D721Med (cell line): ENCODE results near the gene OR2H1.
"Not testable (repeated sequence)": the region's sequence is repeated elsewhere in the genome, so short reads cannot be mapped to it uniquely, and the experiment has no call there.

Experiments used
- DNase-seq: peaks from one replicate; pipeline ENCODE4 v3.0.0; 2011; ENCODE audit warnings: low spot score; ENCODE audit not compliant: insufficient read length
- FAIRE-seq: peaks from 2 replicates; lab custom pipeline; 2011; peaks lifted over from hg19 to GRCh38; lab: Jason Lieb, UNC
- TF ChIP-seq, protein P1 (sequence below): IDR thresholded peaks from 2 replicates; pipeline ENCODE4 v1.5.1; 2012; ENCODE audit warnings: mild to moderate bottlenecking, control low read depth; ENCODE audit not compliant: insufficient read depth; ENCODE audit errors: missing control alignments

The OR2H1 gene

DNA sequence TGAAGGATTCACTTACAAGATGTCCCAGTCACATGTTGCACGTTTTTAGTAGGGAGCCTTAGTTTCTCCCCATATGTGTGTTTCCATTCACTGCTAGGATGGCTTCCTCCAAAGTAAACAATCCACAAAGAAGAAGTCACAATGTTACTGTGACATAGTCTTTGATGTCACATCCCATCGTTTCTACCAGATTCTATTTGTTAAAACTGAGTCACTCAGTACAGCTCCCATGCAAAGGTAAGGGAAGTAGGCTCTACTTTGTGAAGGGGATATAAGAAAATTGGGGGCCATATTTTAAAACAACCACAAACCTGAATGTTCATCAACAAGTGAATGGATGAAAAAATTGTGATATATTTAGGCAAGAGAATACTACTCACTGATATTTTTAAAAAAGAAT lies at the start of gene OR2H1, which contains the start of gene OR11A1:
TSS of gene OR2H1 (plus strand) at position 185 of the 400 bp plus-strand sequence. CDS start 4,615 bp downstream, outside the sequence.
TSS of gene OR11A1 (minus strand) at position 101 of the 400 bp plus-strand sequence. CDS start 29,430 bp downstream, outside the sequence.
- TF ChIP-seq, protein P1, sequence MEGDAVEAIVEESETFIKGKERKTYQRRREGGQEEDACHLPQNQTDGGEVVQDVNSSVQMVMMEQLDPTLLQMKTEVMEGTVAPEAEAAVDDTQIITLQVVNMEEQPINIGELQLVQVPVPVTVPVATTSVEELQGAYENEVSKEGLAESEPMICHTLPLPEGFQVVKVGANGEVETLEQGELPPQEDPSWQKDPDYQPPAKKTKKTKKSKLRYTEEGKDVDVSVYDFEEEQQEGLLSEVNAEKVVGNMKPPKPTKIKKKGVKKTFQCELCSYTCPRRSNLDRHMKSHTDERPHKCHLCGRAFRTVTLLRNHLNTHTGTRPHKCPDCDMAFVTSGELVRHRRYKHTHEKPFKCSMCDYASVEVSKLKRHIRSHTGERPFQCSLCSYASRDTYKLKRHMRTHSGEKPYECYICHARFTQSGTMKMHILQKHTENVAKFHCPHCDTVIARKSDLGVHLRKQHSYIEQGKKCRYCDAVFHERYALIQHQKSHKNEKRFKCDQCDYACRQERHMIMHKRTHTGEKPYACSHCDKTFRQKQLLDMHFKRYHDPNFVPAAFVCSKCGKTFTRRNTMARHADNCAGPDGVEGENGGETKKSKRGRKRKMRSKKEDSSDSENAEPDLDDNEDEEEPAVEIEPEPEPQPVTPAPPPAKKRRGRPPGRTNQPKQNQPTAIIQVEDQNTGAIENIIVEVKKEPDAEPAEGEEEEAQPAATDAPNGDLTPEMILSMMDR, result no peak
- no peak for FAIRE-seq
- DNase-seq, result no peak

DNA sequence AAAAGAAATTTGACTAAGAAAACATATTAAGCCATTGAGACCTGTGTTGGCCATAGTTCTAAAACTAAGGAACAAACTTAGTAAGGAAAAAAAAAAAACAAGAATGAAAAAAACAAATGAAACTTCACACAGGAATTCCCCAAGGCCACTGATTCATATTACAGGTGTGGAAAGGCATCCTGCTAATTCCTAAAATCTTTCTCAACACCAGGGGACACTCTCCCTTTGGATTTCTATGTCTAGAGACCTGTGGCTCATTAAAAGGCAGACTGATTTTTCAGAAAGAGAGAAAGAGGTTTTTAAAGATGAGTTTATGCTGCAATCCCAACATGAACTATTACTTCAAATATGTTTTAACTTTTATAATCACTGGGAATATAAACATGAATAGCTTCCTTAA lies 42.4 kb upstream of the OR2H1 start, which contains the start of gene OR12D1:
TSS of gene OR12D1 (plus strand) at position 341 of the 400 bp plus-strand sequence.
- DNase-seq (no peak), FAIRE-seq (no peak)
- TF ChIP-seq, protein P1, result peak; percentile 19

DNA sequence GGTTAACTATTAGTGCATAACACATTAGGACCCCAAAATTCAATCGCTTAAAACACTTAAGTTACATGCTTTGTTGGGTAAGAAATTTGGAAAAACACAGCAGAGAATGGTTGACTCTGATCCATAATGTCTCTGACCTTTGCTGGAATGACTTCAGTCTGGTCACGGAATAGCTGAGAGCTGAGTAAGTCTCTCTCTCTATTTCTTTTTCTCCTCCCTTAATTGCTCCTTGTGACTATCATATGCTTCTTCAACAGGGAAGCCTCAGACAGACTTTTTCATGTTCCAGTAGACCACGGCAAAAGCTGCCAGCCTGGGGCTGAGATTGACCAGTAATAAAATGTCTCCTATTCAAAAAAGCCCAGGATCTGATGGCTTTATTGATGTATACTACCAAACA lies 37.4 kb upstream of the OR2H1 start:
- FAIRE-seq (no peak), DNase-seq (no peak)
- TF ChIP-seq, protein P1, result no peak

DNA sequence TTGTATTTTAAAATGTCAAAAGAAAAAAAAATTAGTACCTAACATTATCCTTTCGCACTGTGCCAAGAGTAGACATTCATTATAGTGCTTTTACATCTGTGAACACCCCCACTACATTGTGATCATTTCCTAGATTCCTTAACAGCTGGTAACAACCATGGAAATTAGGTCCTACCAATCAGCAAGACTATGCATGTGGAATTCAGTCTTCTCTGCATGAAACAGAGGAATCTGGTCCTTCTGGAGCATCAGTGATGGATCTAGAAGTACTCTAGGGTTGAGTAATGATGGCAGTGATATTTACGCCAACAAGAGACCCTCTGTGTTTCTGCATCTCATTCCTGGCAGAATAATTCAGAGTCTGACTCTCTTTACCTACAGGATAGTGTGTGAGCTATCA lies 32.8 kb upstream of the OR2H1 start:
- TF ChIP-seq, protein P1, result no peak
- FAIRE-seq, result no peak
- DNase-seq, result no peak

DNA sequence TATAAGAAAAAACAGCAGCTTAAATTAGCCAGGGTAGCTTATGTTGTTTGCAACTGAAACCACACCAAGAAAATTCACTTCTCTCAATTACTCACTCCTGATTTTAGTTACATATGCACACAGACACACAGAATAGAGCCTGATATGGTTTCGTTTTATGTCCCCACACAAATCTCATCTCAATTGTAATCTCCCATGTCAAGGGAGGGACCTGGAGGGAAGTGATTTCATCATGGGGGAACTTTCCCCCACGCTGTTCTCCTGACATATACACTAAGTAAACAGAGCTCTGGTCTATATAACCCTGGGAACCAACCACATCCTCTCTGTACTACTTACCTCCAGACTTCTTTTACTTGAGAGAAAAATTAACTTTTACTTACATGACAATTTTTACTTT lies 32.4 kb upstream of the OR2H1 start:
- TF ChIP-seq, protein P1, result no peak
- DNase-seq (no peak), FAIRE-seq (no peak)

DNA sequence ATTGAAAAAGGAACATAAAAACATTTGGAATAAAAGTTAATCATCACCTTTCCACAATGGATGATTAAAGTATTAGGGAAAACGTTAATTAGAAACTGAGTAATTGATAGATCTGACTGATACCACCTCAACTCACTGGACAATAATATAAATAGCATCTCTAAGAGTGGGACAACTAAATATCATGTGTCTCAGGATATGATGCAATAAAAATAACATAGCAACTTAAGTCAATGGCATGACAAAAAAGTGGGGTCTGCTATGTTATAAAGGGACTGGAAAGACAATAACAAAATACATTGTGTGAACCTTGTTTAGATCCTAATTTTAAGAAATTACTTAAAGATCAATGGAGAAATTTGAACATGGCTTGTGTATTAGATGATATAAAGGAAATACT lies 31.9 kb upstream of the OR2H1 start:
- no peak for FAIRE-seq
- DNase-seq, result no peak

DNA sequence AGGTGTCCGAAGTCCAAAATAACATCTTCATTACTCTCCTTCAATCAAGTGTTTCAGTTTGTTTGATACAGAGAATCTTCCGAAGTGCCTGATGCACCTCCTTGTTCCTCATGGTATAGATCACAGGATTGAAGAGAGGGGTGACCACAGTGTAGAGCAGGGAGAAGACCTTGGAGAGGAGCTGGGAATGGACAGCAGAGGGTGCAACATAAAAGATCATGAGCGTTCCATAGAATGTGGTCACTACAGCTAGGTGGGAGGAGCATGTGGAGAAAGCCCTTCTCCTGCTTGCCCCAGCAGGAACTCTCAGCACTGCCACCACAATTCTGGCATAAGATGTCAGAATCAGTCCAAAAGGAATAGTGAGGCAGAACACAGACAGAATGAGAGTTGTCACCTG lies 30.3 kb upstream of the OR2H1 start:
- no peak for DNase-seq
- no peak for FAIRE-seq
- TF ChIP-seq, protein P1, result no peak

More for the DNA sequence above, 31.9 kb upstream of the OR2H1 start:
- TF ChIP-seq, protein P1, result no peak

DNA sequence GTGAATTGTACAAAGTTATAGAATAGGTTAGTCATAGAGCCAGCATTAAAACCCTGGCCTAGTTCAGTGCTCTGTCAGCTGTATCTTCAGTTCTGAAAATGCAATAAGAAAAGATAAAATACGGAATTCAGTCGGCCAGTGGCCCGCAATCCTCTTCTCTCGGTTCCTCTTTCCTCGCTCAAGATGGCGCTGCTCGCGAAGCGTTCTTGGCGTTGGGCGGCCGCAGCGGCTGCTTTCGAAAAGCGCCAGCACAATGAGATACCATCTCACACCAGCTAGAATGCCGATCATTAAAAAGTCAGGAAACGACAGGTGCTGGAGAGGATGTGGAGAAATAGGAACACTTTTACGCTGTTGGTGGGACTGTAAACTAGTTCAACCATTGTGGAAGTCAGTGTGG lies 20.2 kb upstream of the OR2H1 start:
- DNase-seq, FAIRE-seq: not testable (repeated sequence)
